Subcutaneous adipose tissue (tissue), 4 donors: ENCODE data around the gene PPFIA1. TPM values are rescaled to one million over a fixed set of nuclear protein-coding genes. Genes with fewer than 3 reads are reported as not detected.

Source experiments
- total RNA-seq, 4 donors: library from RNA; depleted of rRNA; stranded (reverse); fragments of >200 nt; gene quantifications; one replicate each; pipeline ENCODE4 v1.1.0, GENCODE V29; 2016
- TF ChIP-seq, protein P1 (sequence below): fragments of 450-650 bp; IDR thresholded peaks from one replicate; pipeline ENCODE4 v1.5.1; 2016; ENCODE audit warnings: low read depth, mild to moderate bottlenecking, control low read depth, antibody characterized with exemption, moderate library complexity

Gene PPFIA1
- total RNA-seq, 4 donors from 2014 or later, result 55.3 to 137 (median 83.5) TPM

DNA sequence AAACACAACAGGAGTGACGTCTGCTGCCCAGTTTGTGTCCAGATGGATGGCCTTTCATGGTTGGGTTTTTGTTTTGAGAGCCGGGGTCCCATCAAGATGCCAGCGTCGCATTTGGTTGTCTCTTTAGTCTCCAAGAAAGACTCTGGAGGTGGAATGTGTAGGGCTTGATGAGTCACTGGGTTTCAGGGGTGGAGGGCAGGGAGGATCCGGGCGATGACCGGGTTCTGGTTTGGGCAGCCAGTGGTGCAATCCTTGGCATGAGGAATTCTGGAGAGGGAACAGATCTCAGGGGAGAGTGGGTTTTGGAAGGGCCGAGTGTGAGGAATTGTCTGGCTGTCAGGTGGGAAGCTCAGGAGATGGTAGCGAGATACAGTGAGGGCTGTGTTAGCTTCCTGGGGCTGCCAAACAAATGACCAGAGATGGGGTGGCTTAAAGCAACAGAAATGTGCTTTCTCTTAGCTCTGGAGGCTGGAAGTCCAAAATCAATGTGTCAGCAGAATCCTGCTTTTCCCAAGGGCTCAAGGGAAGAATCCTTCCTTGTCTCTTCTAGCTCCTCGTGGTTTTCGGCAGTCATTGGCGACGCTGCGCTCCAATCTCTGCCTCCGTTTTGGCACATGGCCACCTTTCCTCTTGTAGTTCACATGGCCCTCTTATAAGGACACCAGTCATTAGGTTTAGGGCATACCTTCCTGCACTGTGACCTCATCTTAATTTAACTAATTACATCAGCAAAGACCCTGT is 26.4 kb upstream of the PPFIA1 start:
- TF ChIP-seq, protein P1, sequence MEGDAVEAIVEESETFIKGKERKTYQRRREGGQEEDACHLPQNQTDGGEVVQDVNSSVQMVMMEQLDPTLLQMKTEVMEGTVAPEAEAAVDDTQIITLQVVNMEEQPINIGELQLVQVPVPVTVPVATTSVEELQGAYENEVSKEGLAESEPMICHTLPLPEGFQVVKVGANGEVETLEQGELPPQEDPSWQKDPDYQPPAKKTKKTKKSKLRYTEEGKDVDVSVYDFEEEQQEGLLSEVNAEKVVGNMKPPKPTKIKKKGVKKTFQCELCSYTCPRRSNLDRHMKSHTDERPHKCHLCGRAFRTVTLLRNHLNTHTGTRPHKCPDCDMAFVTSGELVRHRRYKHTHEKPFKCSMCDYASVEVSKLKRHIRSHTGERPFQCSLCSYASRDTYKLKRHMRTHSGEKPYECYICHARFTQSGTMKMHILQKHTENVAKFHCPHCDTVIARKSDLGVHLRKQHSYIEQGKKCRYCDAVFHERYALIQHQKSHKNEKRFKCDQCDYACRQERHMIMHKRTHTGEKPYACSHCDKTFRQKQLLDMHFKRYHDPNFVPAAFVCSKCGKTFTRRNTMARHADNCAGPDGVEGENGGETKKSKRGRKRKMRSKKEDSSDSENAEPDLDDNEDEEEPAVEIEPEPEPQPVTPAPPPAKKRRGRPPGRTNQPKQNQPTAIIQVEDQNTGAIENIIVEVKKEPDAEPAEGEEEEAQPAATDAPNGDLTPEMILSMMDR, result no peak

DNA sequence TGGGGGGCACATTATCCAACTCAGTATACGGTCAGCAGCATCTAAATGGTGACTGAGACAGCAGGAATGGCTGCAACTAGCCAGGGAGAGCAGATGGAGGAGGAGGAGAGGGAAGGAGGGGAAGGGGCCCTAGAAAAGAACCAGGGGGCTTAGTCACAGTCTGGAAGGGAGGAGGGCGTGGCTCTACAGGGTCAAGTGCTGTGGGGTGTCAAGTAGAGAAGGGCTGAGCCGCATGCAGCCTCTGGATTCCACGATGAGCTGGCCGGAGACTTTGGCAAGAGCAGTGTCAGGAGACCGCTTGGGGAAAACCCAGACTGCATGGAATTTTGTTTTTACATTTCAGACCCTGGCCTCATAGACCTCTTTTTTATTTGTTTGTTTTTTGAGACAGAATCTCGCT is 25.8 kb upstream of the PPFIA1 start:
- TF ChIP-seq, protein P1, result no peak

DNA sequence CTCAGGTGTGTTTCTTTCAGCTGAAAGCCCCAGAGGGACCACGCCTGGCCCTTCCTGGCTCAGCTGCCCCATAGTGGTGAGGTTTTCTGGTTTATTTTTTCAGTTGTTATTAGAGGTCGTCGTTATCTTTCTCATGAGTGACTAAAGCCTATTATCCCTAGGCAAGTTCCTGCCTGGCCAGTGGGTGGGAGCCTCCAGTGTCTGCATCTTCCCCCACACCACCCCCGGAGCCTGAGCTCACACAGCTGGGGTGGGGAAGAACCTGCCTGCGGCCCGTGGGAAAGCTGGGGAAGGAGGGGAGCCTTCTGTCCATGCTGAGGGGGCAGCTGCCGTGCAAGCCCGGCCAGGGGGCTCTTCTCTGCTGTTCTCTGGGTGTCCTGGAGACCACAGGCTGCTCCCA is 24.3 kb upstream of the PPFIA1 start:
- TF ChIP-seq, protein P1, result no peak

DNA sequence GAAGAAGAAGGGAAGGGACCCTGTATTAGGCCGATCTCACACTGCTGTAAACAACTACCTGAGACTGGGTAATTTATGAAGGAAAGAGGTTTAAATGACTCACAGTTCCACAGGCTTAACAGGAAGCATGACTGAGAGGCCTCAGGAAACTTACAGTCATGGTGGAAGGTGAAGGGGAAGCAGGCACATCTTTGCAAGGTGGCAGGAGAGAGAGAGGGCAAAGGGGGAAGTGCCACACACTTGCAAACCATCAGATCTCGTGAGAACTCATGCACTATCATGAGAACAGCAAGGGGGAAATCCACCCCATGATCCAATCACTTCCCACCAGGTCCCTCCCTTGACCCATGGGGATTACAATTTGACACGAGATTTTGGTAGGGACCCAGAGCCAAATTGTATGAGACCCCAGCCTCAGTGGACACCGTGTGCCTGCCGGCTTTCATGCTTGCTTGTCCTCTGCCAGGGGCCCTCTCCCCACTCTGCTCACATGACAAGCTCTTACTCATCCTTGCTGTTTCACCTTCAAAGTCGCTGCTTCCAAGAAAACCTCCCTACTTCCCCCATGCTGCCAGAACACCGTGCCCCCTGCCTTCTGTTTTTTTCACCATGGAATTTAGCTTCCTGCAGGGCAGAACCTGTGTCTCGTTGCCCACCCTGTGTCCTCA is 23.3 kb upstream of the PPFIA1 start:
- TF ChIP-seq, protein P1, result no peak

DNA sequence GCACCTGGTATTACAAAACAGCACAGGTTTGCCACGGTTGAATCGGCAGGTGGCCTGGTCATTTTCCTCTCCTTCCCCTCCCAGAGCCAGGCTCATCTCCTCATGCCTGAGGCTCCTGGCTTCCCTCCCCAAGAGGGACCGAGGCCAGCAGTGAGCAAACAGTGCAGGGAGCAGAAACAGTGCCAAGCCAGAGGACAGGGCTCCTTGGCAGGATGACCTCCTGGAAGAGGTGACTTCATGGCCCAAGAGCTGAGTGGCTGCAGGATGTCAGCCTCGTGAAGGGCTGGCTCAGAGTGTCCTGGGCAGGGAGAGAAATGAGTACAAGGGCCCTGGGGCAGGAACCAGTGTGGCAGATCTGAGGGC is 22.8 kb upstream of the PPFIA1 start:
- TF ChIP-seq, protein P1, result no peak

DNA sequence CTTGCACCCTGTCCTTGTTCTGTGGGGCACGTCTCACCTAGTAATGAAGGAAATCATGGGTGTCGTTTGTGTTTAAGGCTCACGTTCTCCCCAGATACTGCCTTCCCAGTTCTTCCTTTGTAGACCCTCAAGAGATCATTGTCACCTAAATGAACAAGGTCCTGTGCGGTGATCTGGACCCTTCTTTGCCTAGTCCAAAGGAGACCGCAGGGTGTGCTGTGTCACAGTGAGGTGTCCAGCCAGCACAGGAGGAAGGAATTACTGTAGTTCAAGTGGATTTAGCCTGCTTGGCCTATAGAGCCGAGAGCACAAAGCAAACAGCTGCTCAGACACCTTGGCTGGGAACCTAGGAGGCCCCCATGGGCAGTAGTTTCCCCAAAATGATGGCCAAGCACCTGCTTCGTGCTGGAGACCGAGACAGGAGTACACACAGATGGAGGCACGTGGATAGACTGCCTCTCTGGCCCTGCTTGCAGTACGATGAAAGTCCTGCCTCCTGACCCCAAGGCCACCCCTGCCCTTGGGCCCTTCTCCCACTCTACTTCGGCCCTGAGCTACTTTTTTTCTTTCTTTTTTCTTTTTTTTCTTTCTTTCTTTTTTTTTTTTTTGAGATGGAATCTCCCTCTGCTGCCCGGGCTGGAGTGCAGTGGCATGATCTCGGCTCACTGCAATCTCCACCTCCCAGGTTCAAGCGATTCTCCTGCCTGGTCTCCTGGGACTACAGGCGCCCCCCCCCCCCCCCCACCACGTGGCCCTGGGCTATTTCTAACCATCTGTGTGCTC is 19.4 kb upstream of the PPFIA1 start:
- TF ChIP-seq, protein P1, result no peak
